ENCODE results near the gene GRIK4. TPM values are rescaled to one million over a fixed set of nuclear protein-coding genes. Genes with fewer than 3 reads are reported as not detected.

The GRIK4 gene
- total RNA-seq, 1 donor from 2014 or later, result not detected

GRCh38 chr11:120738516-120739046, 227.0 kb downstream of the GRIK4 start:
- Histone ChIP-seq H3K4me3 (no peak overlapping the region), H3K36me3 (no peaks in the 10 kb centered on the region), H3K27ac (no peak overlapping the region), H3K9me3 (no peaks in the 10 kb centered on the region), H3K4me1 (no peaks in the 10 kb centered on the region), H3K27me3 (no peaks in the 10 kb centered on the region)
- no peak for DNase-seq (ENCODE audit: low spot score in 2 of 2)
- TF ChIP-seq, protein P1, sequence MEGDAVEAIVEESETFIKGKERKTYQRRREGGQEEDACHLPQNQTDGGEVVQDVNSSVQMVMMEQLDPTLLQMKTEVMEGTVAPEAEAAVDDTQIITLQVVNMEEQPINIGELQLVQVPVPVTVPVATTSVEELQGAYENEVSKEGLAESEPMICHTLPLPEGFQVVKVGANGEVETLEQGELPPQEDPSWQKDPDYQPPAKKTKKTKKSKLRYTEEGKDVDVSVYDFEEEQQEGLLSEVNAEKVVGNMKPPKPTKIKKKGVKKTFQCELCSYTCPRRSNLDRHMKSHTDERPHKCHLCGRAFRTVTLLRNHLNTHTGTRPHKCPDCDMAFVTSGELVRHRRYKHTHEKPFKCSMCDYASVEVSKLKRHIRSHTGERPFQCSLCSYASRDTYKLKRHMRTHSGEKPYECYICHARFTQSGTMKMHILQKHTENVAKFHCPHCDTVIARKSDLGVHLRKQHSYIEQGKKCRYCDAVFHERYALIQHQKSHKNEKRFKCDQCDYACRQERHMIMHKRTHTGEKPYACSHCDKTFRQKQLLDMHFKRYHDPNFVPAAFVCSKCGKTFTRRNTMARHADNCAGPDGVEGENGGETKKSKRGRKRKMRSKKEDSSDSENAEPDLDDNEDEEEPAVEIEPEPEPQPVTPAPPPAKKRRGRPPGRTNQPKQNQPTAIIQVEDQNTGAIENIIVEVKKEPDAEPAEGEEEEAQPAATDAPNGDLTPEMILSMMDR (IDR thresholded peaks at IDR 0.05), result no peak
- intact Hi-C loops (cut with DNase I), result no loop called here

DNA sequence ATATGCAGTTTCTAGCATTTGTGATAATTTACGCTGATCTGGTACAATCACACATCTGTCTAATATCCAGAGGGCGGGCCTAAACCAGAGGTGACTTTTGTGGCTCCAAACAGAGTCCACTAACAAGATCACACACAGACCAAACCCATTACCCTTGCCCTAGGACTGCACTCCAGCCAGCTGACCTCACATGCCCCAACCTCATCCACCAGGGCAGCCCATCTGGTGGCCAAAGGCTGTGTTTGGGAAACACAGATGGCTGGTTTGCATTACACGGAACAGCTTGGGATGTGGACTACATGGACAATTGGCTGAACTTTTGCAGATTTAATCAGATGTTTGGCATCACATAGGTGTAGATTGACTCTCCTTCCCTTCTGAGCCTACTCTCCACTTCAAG, 228.2 kb downstream of the GRIK4 start:
- DNase-seq (ENCODE audit: low spot score in 2 of 2), result no peak
- H3K4me1 ChIP-seq, result no peaks in the 10 kb centered on the region
- H3K4me3 ChIP-seq, result no peak overlapping the region
- H3K36me3 ChIP-seq, result no peaks in the 10 kb centered on the region
- no peaks in the 10 kb centered on the region for H3K9me3 ChIP-seq
- no peak overlapping the region for H3K27ac ChIP-seq
- TF ChIP-seq, protein P1 (IDR thresholded peaks at IDR 0.05), result no peak
- intact Hi-C loops (cut with DNase I), result no loop called here
- no peaks in the 10 kb centered on the region for H3K27me3 ChIP-seq

DNA sequence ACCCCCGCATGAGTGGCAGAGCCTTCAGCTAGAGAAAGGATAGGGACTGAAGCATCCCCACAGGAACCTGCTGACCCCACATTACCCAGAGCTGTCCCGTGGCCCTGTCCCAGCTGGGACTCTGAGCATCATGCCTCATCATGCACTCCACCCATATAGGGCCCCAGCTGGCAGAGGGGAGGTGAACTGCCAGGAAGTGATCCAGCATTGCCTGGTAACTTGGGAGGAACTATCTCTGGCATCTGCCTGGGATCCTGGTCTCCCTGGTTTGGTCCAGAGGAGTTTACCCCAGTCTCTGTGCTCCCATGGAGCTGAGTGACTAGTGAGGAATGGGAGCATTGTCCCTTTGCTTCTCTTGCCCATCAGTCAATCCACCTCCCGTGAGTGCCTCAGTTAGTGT, 228.8 kb downstream of the GRIK4 start:
- Histone ChIP-seq H3K27me3 (no peaks in the 10 kb centered on the region), H3K9me3 (no peaks in the 10 kb centered on the region)

GRCh38 chr11:120744016-120744994, 232.8 kb downstream of the GRIK4 start:
- Histone ChIP-seq H3K9me3 (no peaks in the 10 kb centered on the region), H3K4me3 (no peak overlapping the region), H3K27me3 (no peaks in the 10 kb centered on the region), H3K27ac (no peak overlapping the region), H3K36me3 (no peaks in the 10 kb centered on the region), H3K4me1 (no peaks in the 10 kb centered on the region)
- TF ChIP-seq, protein P1 (IDR thresholded peaks at IDR 0.05), result no peak
- DNase-seq (ENCODE audit: low spot score in 2 of 2), result no peak
- intact Hi-C loops (cut with DNase I), result no loop called here

More for the DNA sequence above, 228.8 kb downstream of the GRIK4 start:
- Histone ChIP-seq H3K4me1 (no peaks in the 10 kb centered on the region), H3K4me3 (no peak overlapping the region), H3K27ac (no peak overlapping the region), H3K36me3 (no peaks in the 10 kb centered on the region)
- no peak for DNase-seq (ENCODE audit: low spot score in 2 of 2)
- intact Hi-C loops (cut with DNase I), result no loop called here
- TF ChIP-seq, protein P1 (IDR thresholded peaks at IDR 0.05), result no peak

- TF ChIP-seq, protein P1 (IDR thresholded peaks at IDR 0.05), result no peak
- H3K9me3 ChIP-seq, result no peaks in the 10 kb centered on the region
- no peaks in the 10 kb centered on the region for H3K4me1 ChIP-seq
- H3K36me3 ChIP-seq, result no peaks in the 10 kb centered on the region
- H3K27me3 ChIP-seq, result no peaks in the 10 kb centered on the region
- no peak overlapping the region for H3K4me3 ChIP-seq
- no peak for DNase-seq (ENCODE audit: low spot score in 2 of 2)
- intact Hi-C loops (cut with DNase I), result no loop called here
- H3K27ac ChIP-seq, result no peak overlapping the region
These were observed 234.8 kb downstream of the GRIK4 start for GRCh38 chr11:120746376-120746775.
